WTC11 (cell line): ENCODE measurements around the gene DHTKD1.

Source experiments
- ELF4 ChIP-seq: sonication (generic); formaldehyde crosslinking; IDR thresholded peaks from 2 replicates; pipeline ENCODE4 v1.8.1; 2022; ENCODE audit warnings: low read depth, mild to moderate bottlenecking, moderate library complexity, missing genetic modification reagents
- FOXP1 ChIP-seq: sonication (generic); formaldehyde crosslinking; IDR thresholded peaks from 2 replicates; pipeline ENCODE4 v1.8.0; 2022; ENCODE audit warnings: missing genetic modification reagents, mild to moderate bottlenecking, moderate library complexity, borderline replicate concordance
- JAZF1 ChIP-seq: fragments of 250-450 bp; sonication (Bioruptor Pico); IDR thresholded peaks from 2 replicates; pipeline ENCODE4 v1.9.0; 2021; ENCODE audit warnings: moderate library complexity, mild to moderate bottlenecking, inconsistent platforms
- SOX15 ChIP-seq: fragments of 250-450 bp; sonication (Bioruptor Pico); IDR thresholded peaks from 2 replicates; pipeline ENCODE4 v1.9.0; 2021; ENCODE audit warnings: mild to moderate bottlenecking
- TEAD1 ChIP-seq: sonication (generic); formaldehyde crosslinking; IDR thresholded peaks from 2 replicates; pipeline ENCODE4 v1.8.0; 2022; ENCODE audit warnings: mild to moderate bottlenecking, missing genetic modification reagents
- ZNF232 ChIP-seq: sonication (generic); formaldehyde crosslinking; IDR thresholded peaks from 2 replicates; pipeline ENCODE4 v1.8.0; 2022; ENCODE audit warnings: mild to moderate bottlenecking, missing genetic modification reagents
- TF ChIP-seq, protein P1 (sequence below): fragments of 200-600 bp; IDR thresholded peaks from 2 replicates; pipeline ENCODE4 v1.8.0; 2022; ENCODE audit warnings: antibody characterized with exemption
- TF ChIP-seq, protein P2 (sequence below): sonication (generic); formaldehyde crosslinking; IDR thresholded peaks from 2 replicates; pipeline ENCODE4 v1.8.0; 2022; ENCODE audit warnings: mild to moderate bottlenecking, missing genetic modification reagents
- TF ChIP-seq, protein P3 (sequence below): sonication (generic); formaldehyde crosslinking; conservative IDR thresholded peaks from 2 replicates; pipeline ENCODE4 v1.8.1; 2022; ENCODE audit warnings: mild to moderate bottlenecking, missing genetic modification reagents

GRCh38 chr10:12019283-12019971, 49.3 kb upstream of the DHTKD1 start:
- TF ChIP-seq, protein P1, sequence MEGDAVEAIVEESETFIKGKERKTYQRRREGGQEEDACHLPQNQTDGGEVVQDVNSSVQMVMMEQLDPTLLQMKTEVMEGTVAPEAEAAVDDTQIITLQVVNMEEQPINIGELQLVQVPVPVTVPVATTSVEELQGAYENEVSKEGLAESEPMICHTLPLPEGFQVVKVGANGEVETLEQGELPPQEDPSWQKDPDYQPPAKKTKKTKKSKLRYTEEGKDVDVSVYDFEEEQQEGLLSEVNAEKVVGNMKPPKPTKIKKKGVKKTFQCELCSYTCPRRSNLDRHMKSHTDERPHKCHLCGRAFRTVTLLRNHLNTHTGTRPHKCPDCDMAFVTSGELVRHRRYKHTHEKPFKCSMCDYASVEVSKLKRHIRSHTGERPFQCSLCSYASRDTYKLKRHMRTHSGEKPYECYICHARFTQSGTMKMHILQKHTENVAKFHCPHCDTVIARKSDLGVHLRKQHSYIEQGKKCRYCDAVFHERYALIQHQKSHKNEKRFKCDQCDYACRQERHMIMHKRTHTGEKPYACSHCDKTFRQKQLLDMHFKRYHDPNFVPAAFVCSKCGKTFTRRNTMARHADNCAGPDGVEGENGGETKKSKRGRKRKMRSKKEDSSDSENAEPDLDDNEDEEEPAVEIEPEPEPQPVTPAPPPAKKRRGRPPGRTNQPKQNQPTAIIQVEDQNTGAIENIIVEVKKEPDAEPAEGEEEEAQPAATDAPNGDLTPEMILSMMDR = no peak
- TF ChIP-seq TEAD1 = no peak
- TF ChIP-seq SOX15 (CRISPR knock-in tag) = no peak
- no peak for TF ChIP-seq FOXP1
- TF ChIP-seq, protein P2, sequence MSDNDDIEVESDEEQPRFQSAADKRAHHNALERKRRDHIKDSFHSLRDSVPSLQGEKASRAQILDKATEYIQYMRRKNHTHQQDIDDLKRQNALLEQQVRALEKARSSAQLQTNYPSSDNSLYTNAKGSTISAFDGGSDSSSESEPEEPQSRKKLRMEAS (CRISPR knock-in tag) = no peak
- TF ChIP-seq ELF4 = no peak
- TF ChIP-seq, protein P3, sequence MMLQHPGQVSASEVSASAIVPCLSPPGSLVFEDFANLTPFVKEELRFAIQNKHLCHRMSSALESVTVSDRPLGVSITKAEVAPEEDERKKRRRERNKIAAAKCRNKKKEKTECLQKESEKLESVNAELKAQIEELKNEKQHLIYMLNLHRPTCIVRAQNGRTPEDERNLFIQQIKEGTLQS (CRISPR knock-in tag) = no peak
- no peak for TF ChIP-seq JAZF1 (CRISPR knock-in tag)
- TF ChIP-seq ZNF232 (CRISPR knock-in tag) = no peak
